ENCODE data around the gene GNG13.

GRCh38 chr16:831571-832413 lies 31.3 kb upstream of the GNG13 start:
- no peak for TF ChIP-seq CTCF (IDR thresholded peaks at IDR 0.05)
- no peak for TF ChIP-seq MAFK (IDR thresholded peaks at IDR 0.05; ENCODE audit: partially characterized antibody)
- no peak for TF ChIP-seq REST (IDR thresholded peaks at IDR 0.05)
- no peak for TF ChIP-seq SMC3 (IDR thresholded peaks at IDR 0.05)
- no peak for TF ChIP-seq PBX3 (IDR thresholded peaks at IDR 0.05)
- no peak for TF ChIP-seq MAX (IDR thresholded peaks at IDR 0.05)
- no peak for TF ChIP-seq SREBF2 (IDR thresholded peaks at IDR 0.05)
